Sigmoid colon (tissue), 7 donors: ENCODE results near the gene HIVEP3. TPM values are rescaled to one million over a fixed set of nuclear protein-coding genes. Genes with fewer than 3 reads are reported as not detected.
A peak's percentile ranks its signal among the peaks of the same experiment; 100 is the strongest.

Experiments used
- DNase-seq: peaks from one replicate; pipeline ENCODE4 v3.0.0-alpha.2; 2019
- H3K27ac ChIP-seq, 4 donors: fragments of 200-600 bp; sonication (generic); one replicate each; pipeline ENCODE4 v1.5.1; 2016 to 2019; ENCODE audit warnings: mild to moderate bottlenecking in 1 of 4
- H3K27me3 ChIP-seq, 3 donors: fragments of 200-600 bp; sonication (generic); one replicate each; pipeline ENCODE4 v1.5.1; 2019; ENCODE audit warnings: mild to moderate bottlenecking in 1 of 3
- H3K36me3 ChIP-seq, 4 donors: fragments of 200-600 bp; sonication (generic); one replicate each; pipeline ENCODE4 v1.5.1; 2016 to 2019
- H3K4me1 ChIP-seq, 4 donors: fragments of 200-600 bp; sonication (generic); one replicate each; pipeline ENCODE4 v1.5.1; 2017 to 2019
- H3K4me3 ChIP-seq, 4 donors: fragments of 200-600 bp; sonication (generic); one replicate each; pipeline ENCODE4 v1.5.1; 2017 to 2019; ENCODE audit warnings: mild to moderate bottlenecking in 2 of 4, moderate library complexity in 1 of 4
- H3K9me3 ChIP-seq, 4 donors: fragments of 200-600 bp in 3 of 4; sonication (generic) in 3 of 4; one replicate each; pipeline versions ENCODE4 v1.5.1 to v1.6.1; 2013 to 2019
- CTCF ChIP-seq, 4 experiments: fragments of 450-650 bp in 3 of 4; fragments of 200-600 bp in 1 of 4; IDR thresholded peaks; one replicate each; pipeline ENCODE4 v1.5.1; 2016 to 2019; ENCODE audit warnings: antibody characterized with exemption in 4 of 4, mild to moderate bottlenecking in 3 of 4, moderate library complexity in 2 of 4
- EP300 ChIP-seq, 4 donors: sonication (generic); formaldehyde crosslinking; IDR thresholded peaks; one replicate each; pipeline ENCODE4 v1.6.1; 2017; ENCODE audit warnings: antibody characterized with exemption in 4 of 4
- POLR2A ChIP-seq, 2 donors: fragments of 450-650 bp; IDR thresholded peaks; one replicate each; pipeline ENCODE4 v1.6.1; 2016; ENCODE audit warnings: antibody characterized with exemption in 2 of 2, mild to moderate bottlenecking in 2 of 2, moderate library complexity in 2 of 2
- POLR2AphosphoS5 ChIP-seq, 4 donors: sonication (generic); formaldehyde crosslinking; IDR thresholded peaks; one replicate each; pipeline ENCODE4 v1.6.1; 2017; ENCODE audit warnings: antibody characterized with exemption in 4 of 4
- WGBS, 2 donors: extraction: QIAGEN DNeasy Blood & Tissue Kit; methylation state at CpG; one replicate each; pipeline ENCODE4 v1.1.7; 2013; 5-methylcytosine and 5-hydroxymethylcytosine counted together
- intact Hi-C: fragments of 100-400 bp; cut with DNase I; formaldehyde crosslinking; loops from one replicate; pipeline ENCODE4 v1.15.1; 2023
- polyA plus RNA-seq, 3 donors: library from polyadenylated mRNA; stranded (reverse); fragments of 200-250 nt; gene quantifications; one replicate each; pipeline ENCODE4 v1.2.3, GENCODE V29; 2013
- total RNA-seq, 4 donors: library from RNA; depleted of rRNA; stranded (reverse); fragments of >200 nt; gene quantifications; one replicate each; pipeline ENCODE4 v1.1.0, GENCODE V29; 2016
- donor health status: healthy with polysubstance abuse.
- donor health status: Bipolar disorder and iron deficiency.
- donor health status: healthy.

The HIVEP3 gene
- total and polyA plus RNA-seq, 7 donors = 1.4 to 7.8 (median 3.2) TPM

- TF ChIP-seq POLR2AphosphoS5 (IDR thresholded peaks at IDR 0.05) = no peak
- no peak for TF ChIP-seq EP300 (IDR thresholded peaks at IDR 0.05)
- TF ChIP-seq POLR2A (IDR thresholded peaks at IDR 0.05) = no peak
- TF ChIP-seq CTCF (IDR thresholded peaks at IDR 0.05) = no peak
- peak; percentile 50 for DNase-seq
Observed at GRCh38 chr1:41533016-41533730, 385.5 kb downstream of the HIVEP3 start.

GRCh38 chr1:41532206-41532975 is 386.3 kb downstream of the HIVEP3 start:
- 83 to 89% methylated on average over 8 of the region's 8 CpGs for WGBS, 2 donors
- no peaks in the 10 kb centered on the region for H3K9me3 ChIP-seq
- H3K4me3 ChIP-seq = no peak overlapping the region
- peaks cover 0 to 6% (median 4%) of the 10 kb centered on the region in 4 donors for H3K4me1 ChIP-seq
- TF ChIP-seq EP300 (IDR thresholded peaks at IDR 0.05) (no peak), CTCF (IDR thresholded peaks at IDR 0.05) (no peak), POLR2AphosphoS5 (IDR thresholded peaks at IDR 0.05) (no peak), POLR2A (IDR thresholded peaks at IDR 0.05) (no peak)
- intact Hi-C loops = no loop called here
- DNase-seq = no peak
- no peaks in the 10 kb centered on the region for H3K27me3 ChIP-seq
- no peak overlapping the region for H3K27ac ChIP-seq
- H3K36me3 ChIP-seq = no peaks in the 10 kb centered on the region

More at GRCh38 chr1:41533016-41533730, 385.5 kb downstream of the HIVEP3 start:
- Histone ChIP-seq H3K4me3 (no peak overlapping the region), H3K27ac (no peak overlapping the region), H3K27me3 (no peaks in the 10 kb centered on the region), H3K4me1 (peaks cover 0 to 14% (median 12%) of the 10 kb centered on the region in 4 donors), H3K9me3 (no peaks in the 10 kb centered on the region), H3K36me3 (no peaks in the 10 kb centered on the region)
- intact Hi-C loops = no loop called here
- WGBS, 2 donors = 88 to 90% methylated on average over 12 of the region's 12 CpGs

- H3K36me3 ChIP-seq = no peaks in the 10 kb centered on the region
Observed at GRCh38 chr1:41530411-41530810, 388.3 kb downstream of the HIVEP3 start.

DNA sequence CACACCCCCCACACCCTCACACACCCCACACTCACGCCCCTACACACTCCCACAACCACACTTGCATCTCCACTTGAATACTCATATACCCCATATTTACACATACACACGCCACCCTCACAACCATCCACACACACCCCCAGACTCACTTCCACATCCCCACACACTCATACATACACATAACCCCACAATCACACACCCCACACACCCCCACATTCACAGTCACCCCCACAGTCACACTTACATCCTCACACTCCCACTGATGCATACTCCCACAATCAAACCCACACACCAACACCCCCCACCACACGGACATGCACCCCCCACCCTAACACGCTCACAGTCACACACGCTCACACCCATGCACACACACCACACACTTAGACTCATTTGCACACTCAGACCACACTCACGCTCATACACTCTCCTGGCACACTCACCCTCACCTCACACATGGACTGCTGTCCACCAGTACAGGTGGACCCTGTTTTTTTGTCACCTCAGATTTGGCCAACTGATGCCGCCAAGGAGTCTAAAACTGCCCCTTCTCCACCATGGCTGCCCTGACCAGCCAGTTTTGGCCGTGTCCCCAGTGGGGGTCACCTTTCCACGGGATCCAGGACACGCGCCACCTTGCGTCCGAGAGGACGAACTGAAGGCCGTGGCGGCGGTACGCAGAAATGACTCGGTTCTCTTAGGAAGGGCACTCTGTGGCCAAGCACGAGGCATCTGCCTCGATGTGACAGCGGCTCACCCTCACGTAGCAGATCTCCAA is 388.9 kb downstream of the HIVEP3 start:
- H3K9me3 ChIP-seq = no peaks in the 10 kb centered on the region
- peak; percentile 28 for DNase-seq

More at GRCh38 chr1:41530411-41530810, 388.3 kb downstream of the HIVEP3 start:
- intact Hi-C loops = no loop called here
- no peak overlapping the region for H3K27ac ChIP-seq
- peak; percentile 42 for DNase-seq
- H3K27me3 ChIP-seq = no peaks in the 10 kb centered on the region
- H3K4me1 ChIP-seq = no peaks in the 10 kb centered on the region
- no peak for TF ChIP-seq EP300 (IDR thresholded peaks at IDR 0.05)
- TF ChIP-seq POLR2A (IDR thresholded peaks at IDR 0.05) = no peak
- TF ChIP-seq CTCF (IDR thresholded peaks at IDR 0.05) = no peak
- TF ChIP-seq POLR2AphosphoS5 (IDR thresholded peaks at IDR 0.05) = no peak
- 88 to 95% methylated on average over 5 of the region's 5 CpGs for WGBS, 2 donors
- H3K9me3 ChIP-seq = no peaks in the 10 kb centered on the region
- H3K4me3 ChIP-seq = no peak overlapping the region

More for the DNA sequence above, 388.9 kb downstream of the HIVEP3 start:
- Histone ChIP-seq H3K36me3 (no peaks in the 10 kb centered on the region), H3K27ac (no peak overlapping the region), H3K4me3 (no peak overlapping the region), H3K4me1 (no peaks in the 10 kb centered on the region), H3K27me3 (no peaks in the 10 kb centered on the region)
- no peak for TF ChIP-seq CTCF (IDR thresholded peaks at IDR 0.05)
- TF ChIP-seq EP300 (IDR thresholded peaks at IDR 0.05) = no peak
- TF ChIP-seq POLR2A (IDR thresholded peaks at IDR 0.05) = no peak
- TF ChIP-seq POLR2AphosphoS5 (IDR thresholded peaks at IDR 0.05) = no peak
- intact Hi-C loops = no loop called here
- 88 to 93% methylated on average over 23 of the region's 23 CpGs for WGBS, 2 donors
